ENCODE results near the gene CACNA1C. TPM values are rescaled to one million over a fixed set of nuclear protein-coding genes. Genes with fewer than 3 reads are reported as not detected.

The CACNA1C gene
- total RNA-seq, 1 experiment from 2014 or later: 1.1 TPM

- no peak overlapping the region for H2BK15ac ChIP-seq (ENCODE audit: low read depth, low read length)
- no peak overlapping the region for H3K4me2 ChIP-seq (ENCODE audit: insufficient read depth, insufficient read length, low read length)
- no peak overlapping the region for H2AK5ac ChIP-seq (ENCODE audit: insufficient read length, low read length)
- H4K91ac ChIP-seq (ENCODE audit: insufficient read length, low read depth, low read length): no peak overlapping the region
- H3K27ac ChIP-seq (ENCODE audit: insufficient read length, low read depth, low read length): no peak overlapping the region
- peaks cover 2% of the 10 kb centered on the region; the same call in 1 of the 2 replicates for H3K4me1 ChIP-seq (ENCODE audit: insufficient read depth, low read length)
- no peak overlapping the region for H3K23ac ChIP-seq (ENCODE audit: insufficient read length, low read depth, low read length)
- no peaks in the 10 kb centered on the region for H3K9me3 Mint-ChIP-seq
- H3K56ac ChIP-seq (ENCODE audit: insufficient read length, low read depth, low read length): no peak overlapping the region
- H3K79me2 ChIP-seq (ENCODE audit: insufficient read depth, low read length): no peaks in the 10 kb centered on the region
- H3K9me3 ChIP-seq (ENCODE audit: control insufficient read depth, low read depth, low read length): no peaks in the 10 kb centered on the region
- H2BK12ac ChIP-seq (ENCODE audit: insufficient read length, low read depth, low read length): no peak overlapping the region
- H2AFZ ChIP-seq (ENCODE audit: low read length): no peak overlapping the region
- no CpG with 5 or more reads among the region's 2 CpGs for WGBS (ENCODE audit: extremely low coverage, insufficient read length, low lambda C conversion rate)
- TF ChIP-seq CTCF (conservative IDR thresholded peaks at IDR 0.05): no peak
- H3K27ac Mint-ChIP-seq: no peak overlapping the region; a peak in 1 of 7 replicates
- H3T11ph ChIP-seq (ENCODE audit: low read length): no peak overlapping the region
- H2BK120ac ChIP-seq (ENCODE audit: low read depth, low read length, poor library complexity, severe bottlenecking): no peak overlapping the region
- H3K27me3 ChIP-seq (ENCODE audit: insufficient read depth, low read length): no peaks in the 10 kb centered on the region
- no peaks in the 10 kb centered on the region for H4K20me1 ChIP-seq (ENCODE audit: control insufficient read depth, insufficient read depth, insufficient read length)
- H3K14ac ChIP-seq (ENCODE audit: insufficient read depth, low read length): no peak overlapping the region; the same call in 1 of the 2 replicates
- H3K4me1 Mint-ChIP-seq: peaks cover 60 to 70% of the 10 kb centered on the region in 2 experiments
- no peak overlapping the region for H2BK20ac ChIP-seq (ENCODE audit: low read depth, low read length, poor library complexity, severe bottlenecking)
- H2BK5ac ChIP-seq (ENCODE audit: insufficient read length, low read length): no peak overlapping the region
- H3K18ac ChIP-seq (ENCODE audit: insufficient read length, low read depth, low read length): no peak overlapping the region
- H4K5ac ChIP-seq (ENCODE audit: insufficient read length, low read depth, low read length): no peak overlapping the region
- H3K36me3 Mint-ChIP-seq (ENCODE audit: insufficient read depth in 1 of 3, low read depth in 3 of 3): no peaks in the 10 kb centered on the region
- H3K4me3 Mint-ChIP-seq: no peak overlapping the region
- H3K79me1 ChIP-seq (ENCODE audit: insufficient read depth, low read depth, low read length, poor library complexity, severe bottlenecking): no peaks in the 10 kb centered on the region
- DNase-seq: no peak
- no peak overlapping the region for H3K4ac ChIP-seq (ENCODE audit: low read depth, low read length)
- H3K23me2 ChIP-seq (ENCODE audit: insufficient read length, low read depth, low read length, poor library complexity, severe bottlenecking): no peaks in the 10 kb centered on the region
- no peak overlapping the region for H3K9ac ChIP-seq (ENCODE audit: extremely low read depth, insufficient read length, low read length)
- H3K27me3 Mint-ChIP-seq (ENCODE audit: low read depth): peaks cover 4% of the 10 kb centered on the region; the same call in 1 of the 2 replicates
- no peak overlapping the region for H4K8ac ChIP-seq (replicated peaks; ENCODE audit: insufficient read length, low read depth, low read length)
Observed at GRCh38 chr12:2288001-2288400, 235.2 kb downstream of the CACNA1C start.

All from H9 (cell line).